GM19452 (cell line): ENCODE data around the gene ZYX.
"Not testable (repeated sequence)": the region's sequence is repeated elsewhere in the genome, so short reads cannot be mapped to it uniquely, and the experiment has no call there.

Experiments
- ATAC-seq: cut with Tn5 transposase; IDR thresholded peaks from one replicate; pipeline ENCODE4 v1.9.1; 2021; ENCODE audit not compliant: unreplicated experiment

Gene ZYX

GRCh38 chr7:143384661-143385631 lies 3.8 kb downstream of the ZYX start:
- no peak for ATAC-seq

DNA sequence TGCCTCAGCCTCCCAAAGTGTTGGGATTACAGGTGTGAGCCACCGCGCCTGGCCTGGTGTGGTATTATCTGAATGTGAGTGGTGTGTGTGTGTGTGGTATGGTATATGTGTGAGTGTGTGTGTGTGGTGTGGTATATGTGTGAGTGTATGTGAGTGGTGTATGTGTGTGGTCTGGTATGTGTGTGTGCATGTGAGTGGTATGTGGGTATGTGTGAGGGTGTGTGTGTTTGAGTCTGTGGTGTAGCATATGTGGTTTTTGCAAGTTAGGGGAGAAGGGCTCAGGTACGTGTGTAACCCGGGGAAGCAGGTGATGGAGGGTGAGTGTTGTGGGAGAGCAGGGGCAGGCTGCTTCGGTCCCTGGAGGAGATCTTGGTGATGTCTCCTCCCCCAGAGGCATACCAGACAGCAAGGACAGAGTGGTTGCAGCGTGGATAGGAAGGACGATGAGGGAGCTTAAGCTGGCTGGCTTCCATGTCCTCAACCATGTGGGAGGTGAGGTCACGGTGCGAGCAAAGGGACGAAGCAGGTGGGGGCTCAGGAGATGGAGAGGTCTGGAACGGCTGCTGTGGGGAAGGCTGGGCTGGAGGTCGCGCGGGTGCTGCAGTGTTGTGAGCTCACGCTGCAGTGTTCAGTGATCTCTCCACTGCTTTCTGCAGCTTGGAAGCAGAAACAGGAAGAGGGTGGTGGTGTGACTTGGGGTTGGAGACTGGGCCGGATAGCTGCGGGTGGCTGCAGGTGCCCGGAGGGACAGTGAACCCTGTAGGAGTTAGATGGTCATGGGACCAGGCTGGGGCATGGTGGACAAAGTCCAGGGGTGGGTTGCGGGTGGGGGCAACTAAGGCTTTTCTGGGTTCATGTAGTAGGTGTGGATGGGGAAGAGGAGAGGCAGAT lies 5.0 kb downstream of the ZYX start:
- ATAC-seq, result no peak

DNA sequence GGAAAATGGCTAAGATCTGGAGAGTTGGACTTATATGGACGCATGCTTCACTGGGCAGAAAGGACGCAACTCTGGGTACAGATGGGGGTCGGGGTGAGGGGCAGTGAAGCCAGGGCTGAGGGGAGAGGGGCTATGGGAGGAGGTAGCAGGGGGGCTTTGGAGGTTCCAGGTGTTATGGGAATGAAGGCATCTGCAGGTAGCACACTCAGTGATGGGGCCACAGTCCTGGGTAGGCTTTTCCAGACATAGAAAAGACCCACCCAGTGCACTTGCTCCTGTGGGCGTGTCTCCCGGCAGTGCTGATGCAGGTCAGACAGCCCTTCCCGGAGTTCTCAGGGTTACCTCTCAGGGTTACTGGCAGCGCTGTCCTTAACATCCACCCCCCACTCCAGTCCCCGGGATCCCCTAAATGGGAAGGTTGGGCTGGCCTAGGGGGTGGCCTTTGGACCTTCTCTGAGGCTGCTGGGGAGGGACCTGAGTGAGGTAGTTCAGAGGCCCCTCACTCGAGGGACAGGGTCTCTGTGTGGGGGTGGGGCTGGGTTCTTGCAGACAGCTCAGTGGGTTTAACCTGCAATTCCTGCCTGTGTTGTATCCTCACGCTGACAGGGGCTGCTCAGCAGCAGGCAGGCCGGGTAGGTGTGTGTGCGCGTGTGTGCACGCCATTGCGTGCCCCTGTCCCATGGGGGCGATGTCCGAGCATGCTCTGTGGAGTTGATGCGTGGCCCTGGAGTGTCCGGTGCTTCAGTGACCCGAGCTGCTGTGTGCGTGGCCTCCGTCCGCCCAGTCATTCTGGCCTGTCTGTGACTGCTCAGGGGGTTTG lies 6.2 kb downstream of the ZYX start:
- no peak for ATAC-seq

- no peak for ATAC-seq
These were observed 6.9 kb downstream of the ZYX start for GRCh38 chr7:143388051-143388450.

GRCh38 chr7:143388491-143389101 lies 7.5 kb downstream of the ZYX start:
- ATAC-seq, result no peak

DNA sequence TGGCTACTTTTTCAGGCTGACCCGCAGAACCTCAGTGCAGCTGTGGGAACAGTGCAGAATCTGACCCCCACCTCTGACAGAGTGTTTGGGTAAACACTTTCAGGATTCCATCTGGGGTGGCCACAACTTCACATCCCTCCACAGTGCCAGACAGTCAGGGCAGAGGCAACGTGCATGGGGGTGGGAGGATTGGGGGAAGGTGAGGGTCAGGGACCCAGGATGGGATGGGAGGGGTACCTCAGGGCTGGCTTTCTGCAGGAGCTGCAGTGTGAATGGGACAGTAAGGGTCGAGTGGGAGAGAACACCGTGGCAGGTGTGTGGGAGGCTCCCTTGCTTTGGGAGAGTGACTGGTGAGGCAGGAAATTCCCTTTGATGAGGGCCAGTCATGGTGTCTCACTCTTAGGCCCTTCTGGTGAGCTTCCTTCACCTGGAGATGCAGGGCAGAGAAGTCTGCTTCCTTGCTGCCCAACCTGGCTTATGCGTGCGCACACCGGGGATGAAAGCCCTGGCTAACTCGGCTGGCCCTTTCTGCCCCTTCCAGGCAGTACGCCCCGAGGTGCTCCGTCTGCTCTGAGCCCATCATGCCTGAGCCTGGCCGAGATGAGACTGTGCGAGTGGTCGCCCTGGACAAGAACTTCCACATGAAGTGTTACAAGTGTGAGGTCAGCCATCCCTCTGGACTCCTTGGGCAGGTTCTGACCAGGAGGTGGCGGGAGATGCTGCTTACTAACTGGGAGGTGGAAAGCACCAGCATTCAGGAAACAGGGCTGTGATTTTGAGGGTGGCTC lies 8.4 kb downstream of the ZYX start:
- no peak for ATAC-seq

DNA sequence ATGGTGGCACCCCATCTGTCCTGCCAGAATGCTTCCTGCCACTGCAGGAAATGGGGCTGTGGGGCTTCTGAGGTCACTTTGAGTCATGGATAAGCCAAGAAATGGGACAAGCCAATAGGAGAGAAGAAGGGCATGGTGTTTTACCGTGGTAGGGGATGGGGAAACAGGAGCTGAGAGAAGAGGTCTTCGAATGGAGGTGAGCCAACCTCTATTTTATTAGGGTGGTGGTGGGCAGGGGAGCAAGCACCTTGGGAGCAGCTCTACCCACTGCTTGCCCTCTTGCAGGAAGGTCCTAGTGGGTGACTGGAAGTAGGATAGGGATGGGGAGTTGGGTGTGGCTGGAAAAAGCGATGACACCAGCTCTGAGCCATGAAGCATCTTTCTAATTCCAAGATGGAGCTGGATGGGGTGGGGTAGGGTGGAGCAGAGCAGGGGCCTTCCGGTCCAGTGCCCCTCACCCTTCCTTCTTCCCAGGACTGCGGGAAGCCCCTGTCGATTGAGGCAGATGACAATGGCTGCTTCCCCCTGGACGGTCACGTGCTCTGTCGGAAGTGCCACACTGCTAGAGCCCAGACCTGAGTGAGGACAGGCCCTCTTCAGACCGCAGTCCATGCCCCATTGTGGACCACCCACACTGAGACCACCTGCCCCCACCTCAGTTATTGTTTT lies 9.1 kb downstream of the ZYX start:
- no peak for ATAC-seq

DNA sequence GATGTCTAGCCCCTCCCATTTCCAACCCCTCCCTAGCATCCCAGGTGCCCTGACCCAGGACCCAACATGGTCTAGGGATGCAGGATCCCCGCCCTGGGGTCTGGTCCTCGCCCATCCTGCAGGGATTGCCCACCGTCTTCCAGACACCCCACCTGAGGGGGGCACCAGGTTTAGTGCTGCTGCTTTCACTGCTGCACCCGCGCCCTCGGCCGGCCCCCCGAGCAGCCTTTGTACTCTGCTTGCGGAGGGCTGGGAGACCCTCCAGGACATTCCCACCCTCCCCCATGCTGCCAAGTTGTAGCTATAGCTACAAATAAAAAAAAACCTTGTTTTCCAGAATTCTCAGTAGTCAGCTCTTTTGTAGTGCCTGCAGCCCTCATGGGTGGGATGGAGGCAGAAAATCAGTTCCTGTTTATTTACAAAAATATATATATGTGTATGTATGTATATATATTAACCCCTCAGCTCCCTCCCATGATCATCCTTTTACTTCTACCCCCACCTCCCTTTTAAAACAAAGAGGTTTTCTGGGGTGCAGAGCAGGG lies 9.7 kb downstream of the ZYX start:
- no peak for ATAC-seq

GRCh38 chr7:143391462-143392404 lies 10.6 kb downstream of the ZYX start:
- no peak for ATAC-seq

GRCh38 chr7:143392427-143392826 lies 11.3 kb downstream of the ZYX start:
- not testable (repeated sequence) for ATAC-seq

DNA sequence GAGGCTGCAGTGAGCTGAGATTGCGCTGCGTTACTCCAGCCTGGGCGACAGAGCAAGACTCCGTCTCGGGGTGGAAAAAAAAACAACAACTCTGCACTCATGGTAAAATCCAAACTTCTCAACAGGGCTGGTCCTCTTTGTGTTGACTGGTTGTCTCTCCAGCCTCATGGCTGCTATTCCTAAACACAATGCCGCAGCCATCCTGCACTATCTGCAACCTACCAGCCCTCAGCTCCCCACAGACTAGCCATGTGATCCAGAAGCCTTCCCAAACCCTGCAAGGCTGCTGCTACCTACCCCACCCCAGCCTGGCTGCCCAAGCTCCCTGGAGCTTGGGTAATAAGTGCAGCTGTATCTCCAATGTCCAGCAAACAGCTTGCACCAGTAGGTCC lies 11.7 kb downstream of the ZYX start:
- ATAC-seq, result no peak

DNA sequence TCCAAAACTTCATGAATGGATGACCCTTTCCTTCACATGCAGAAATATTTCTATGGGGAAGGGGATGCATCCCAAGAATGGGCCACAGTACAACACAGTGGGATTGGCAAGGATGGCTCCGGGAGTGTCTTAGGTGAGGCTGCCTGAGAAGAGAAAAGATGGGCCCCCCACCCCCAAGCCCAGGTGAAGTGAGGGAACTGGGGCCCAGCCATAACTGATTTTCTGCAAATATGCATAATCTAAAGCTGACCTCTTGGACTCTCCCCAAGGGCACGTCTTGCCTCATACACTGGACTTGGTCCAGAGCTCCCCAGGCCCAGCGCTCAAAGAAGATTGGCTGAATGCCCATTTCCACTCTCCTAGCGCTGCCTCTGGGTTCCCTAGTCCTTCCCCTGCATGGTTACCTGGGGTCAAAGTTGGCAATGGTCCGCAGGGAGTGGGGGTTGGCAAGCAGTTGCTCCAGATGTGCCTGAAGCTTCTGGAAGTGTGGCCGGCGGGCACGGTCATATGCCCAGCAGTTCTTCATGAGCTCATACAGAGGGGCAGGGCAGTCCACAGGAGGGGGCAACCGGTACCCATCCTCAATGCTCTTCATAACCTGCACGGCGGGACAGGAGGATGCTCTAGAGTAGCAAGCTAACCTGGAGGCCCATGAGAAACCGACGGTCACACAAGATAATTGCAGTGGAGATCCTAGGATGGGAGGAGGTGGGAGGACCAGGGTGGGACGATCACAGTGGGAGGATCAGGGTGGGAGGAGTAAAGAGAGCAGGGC lies 12.3 kb downstream of the ZYX start:
- no peak for ATAC-seq

DNA sequence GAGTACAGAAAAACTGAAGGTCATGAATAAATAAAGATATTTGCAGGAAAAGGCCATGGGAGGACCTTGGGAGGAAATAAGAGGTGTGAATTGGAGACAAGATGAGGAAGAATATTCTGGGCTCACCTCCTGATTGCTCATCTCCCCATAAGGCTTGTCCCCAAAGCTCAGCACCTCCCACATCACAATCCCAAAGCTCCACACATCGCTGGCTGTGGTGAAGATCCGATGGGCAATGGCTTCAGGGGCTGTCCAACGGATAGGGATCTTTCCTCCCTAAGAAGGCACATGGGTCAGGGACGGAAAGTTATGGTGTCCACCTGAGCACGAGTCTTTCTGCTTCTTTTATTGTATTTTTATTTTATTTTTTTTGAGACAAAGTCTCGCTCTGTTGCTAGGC lies 12.9 kb downstream of the ZYX start:
- ATAC-seq, result no peak

GRCh38 chr7:143394777-143395176 lies 13.6 kb downstream of the ZYX start:
- no peak for ATAC-seq

DNA sequence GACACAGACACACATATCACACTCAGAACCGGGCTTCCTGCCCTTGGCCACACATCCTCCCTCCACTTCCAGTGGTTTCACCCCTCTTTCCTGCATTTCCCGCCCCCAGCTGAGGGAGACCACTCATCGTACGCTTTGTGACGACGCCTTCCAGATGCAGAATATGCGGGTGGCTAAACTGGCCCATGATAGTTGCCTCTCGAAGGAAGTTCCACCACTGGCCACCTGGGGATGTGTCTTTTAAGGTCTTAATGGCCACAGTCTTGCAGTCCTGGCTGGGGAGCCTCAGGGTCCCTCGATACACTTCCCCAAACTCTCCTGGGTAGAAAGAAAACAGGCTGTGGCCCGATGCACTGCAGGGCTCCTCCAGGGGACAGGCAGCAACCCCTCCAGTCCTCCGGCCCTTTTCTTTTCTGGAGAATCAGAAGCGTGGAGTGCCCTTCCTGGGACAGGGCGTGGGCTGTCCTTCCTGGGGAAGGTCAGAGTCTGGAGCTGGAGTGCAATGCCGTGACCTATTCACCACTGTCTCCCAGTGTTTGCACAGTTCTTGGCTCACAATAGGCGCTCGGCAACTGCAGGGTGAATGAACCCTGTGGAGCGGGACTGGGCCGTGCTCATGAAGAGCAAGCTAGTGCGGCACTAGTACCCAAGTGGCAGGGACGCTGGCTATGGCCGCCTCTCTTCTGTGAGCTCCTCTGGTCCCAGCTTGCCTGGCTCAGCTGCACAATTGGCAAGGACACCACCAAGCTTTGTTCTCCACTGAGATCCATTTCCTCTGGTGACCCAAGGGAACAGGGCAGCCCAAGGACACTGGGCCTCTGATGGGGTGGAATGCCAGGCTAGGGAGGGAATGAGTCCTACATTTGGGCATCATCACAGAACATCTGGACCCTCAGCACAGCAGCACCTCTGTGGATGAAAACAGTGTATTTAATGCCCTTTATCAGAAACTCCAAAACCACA lies 14.3 kb downstream of the ZYX start:
- peak; percentile 45 for ATAC-seq

GRCh38 chr7:143396182-143396581 lies 15.0 kb downstream of the ZYX start:
- ATAC-seq, result no peak
